GM23338 (cell line): ENCODE data around the gene CACNG8. TPM values are rescaled to one million over a fixed set of nuclear protein-coding genes. Genes with fewer than 3 reads are reported as not detected.

Source experiments
- ATAC-seq: fragments of 200-7000 bp; cut with Tn5 transposase; 3 replicates; pipeline ENCODE4 v1.9.1; 2020
- DNase-seq: peaks from one replicate; pipeline ENCODE4 v3.0.0-alpha.2; 2015; ENCODE audit warnings: low spot score
- H2AFZ ChIP-seq: fragments of 200-600 bp; sonication (generic); 2 replicates; pipeline ENCODE4 v1.8.0; 2016; ENCODE audit warnings: antibody characterized with exemption, mild to moderate bottlenecking, moderate library complexity
- H3F3A ChIP-seq: fragments of 200-600 bp; sonication (generic); replicated peaks from 2 replicates; pipeline ENCODE4 v1.8.0; 2017; ENCODE audit warnings: antibody characterized with exemption, mixed run types, low read depth
- H3K27ac ChIP-seq: fragments of 200-600 bp; sonication (generic); 2 replicates; pipeline ENCODE4 v1.6.1; 2016; ENCODE audit warnings: low read depth
- H3K27me3 ChIP-seq: fragments of 200-600 bp; sonication (generic); 2 replicates; pipeline ENCODE4 v1.8.0; 2016; ENCODE audit warnings: mild to moderate bottlenecking, mixed run types, moderate library complexity; ENCODE audit not compliant: insufficient read depth
- H3K36me3 ChIP-seq: fragments of 200-600 bp; sonication (generic); 2 replicates; pipeline ENCODE4 v1.8.0; 2016; ENCODE audit warnings: mild to moderate bottlenecking; ENCODE audit not compliant: insufficient read depth
- H3K4me1 ChIP-seq: fragments of 200-600 bp; sonication (generic); 2 replicates; pipeline ENCODE4 v1.8.0; 2016; ENCODE audit warnings: mild to moderate bottlenecking, moderate library complexity; ENCODE audit not compliant: insufficient read depth
- H3K4me2 ChIP-seq: fragments of 200-600 bp; sonication (generic); 2 replicates; pipeline ENCODE4 v1.7.1; 2017; ENCODE audit warnings: mixed run types
- H3K4me3 ChIP-seq: fragments of 200-600 bp; sonication (generic); 2 replicates; pipeline ENCODE4 v1.6.1; 2016; ENCODE audit warnings: mixed run types
- H3K79me2 ChIP-seq: fragments of 200-600 bp; sonication (generic); replicated peaks from 2 replicates; pipeline ENCODE4 v1.8.0; 2017; ENCODE audit warnings: mild to moderate bottlenecking; ENCODE audit not compliant: insufficient read depth
- H3K9me2 ChIP-seq: fragments of 200-600 bp; sonication (generic); 2 replicates; pipeline ENCODE4 v1.8.0; 2017; ENCODE audit not compliant: insufficient read depth
- H4K20me1 ChIP-seq: fragments of 200-600 bp; sonication (generic); replicated peaks from 2 replicates; pipeline ENCODE4 v1.8.0; 2017; ENCODE audit warnings: mild to moderate bottlenecking; ENCODE audit not compliant: insufficient read depth
- H3K27ac Mint-ChIP-seq: 2 replicates; pipeline ENCODE4 v1.8.0; 2020; ENCODE audit warnings: inconsistent platforms, mild to moderate bottlenecking, moderate library complexity, mixed read lengths
- H3K27me3 Mint-ChIP-seq: 3 replicates; pipeline ENCODE4 v1.8.0; 2022; ENCODE audit warnings: low read depth, mild to moderate bottlenecking, moderate library complexity, mixed read lengths, inconsistent platforms; ENCODE audit not compliant: insufficient read depth, poor library complexity
- H3K36me3 Mint-ChIP-seq: 3 replicates; pipeline ENCODE4 v1.8.0; 2021; ENCODE audit warnings: low read depth, mild to moderate bottlenecking, inconsistent platforms, moderate library complexity, mixed read lengths
- H3K4me1 Mint-ChIP-seq: 3 replicates; pipeline ENCODE4 v1.8.0; 2020; ENCODE audit warnings: mild to moderate bottlenecking, inconsistent platforms, mixed read lengths
- H3K4me3 Mint-ChIP-seq: 3 replicates; pipeline ENCODE4 v1.8.0; 2021; ENCODE audit warnings: moderate library complexity, mild to moderate bottlenecking, inconsistent platforms, mixed read lengths
- H3K9me3 Mint-ChIP-seq: 3 replicates; pipeline ENCODE4 v1.8.0; 2020; ENCODE audit warnings: moderate library complexity, mild to moderate bottlenecking, inconsistent platforms, mixed read lengths
- CREB1 ChIP-seq: fragments of 250-450 bp; sonication (Bioruptor Pico); IDR thresholded peaks from 2 replicates; pipeline ENCODE4 v1.5.0; 2020; ENCODE audit warnings: low read depth, mild to moderate bottlenecking, moderate library complexity
- EZH2 ChIP-seq: fragments of 200-600 bp; sonication (generic); IDR thresholded peaks from one replicate; pipeline ENCODE4 v1.8.0; 2017; ENCODE audit warnings: antibody characterized with exemption, mild to moderate bottlenecking, low read depth; ENCODE audit not compliant: unreplicated experiment
- EZH2phosphoT487 ChIP-seq: fragments of 200-600 bp; sonication (generic); IDR thresholded peaks from one replicate; pipeline ENCODE4 v1.8.1; 2018; ENCODE audit warnings: antibody characterized with exemption; ENCODE audit not compliant: unreplicated experiment
- JUNB ChIP-seq: IDR thresholded peaks from one replicate; pipeline ENCODE4 v1.6.1; 2016; ENCODE audit warnings: antibody characterized with exemption; ENCODE audit not compliant: unreplicated experiment
- POLR2AphosphoS5 ChIP-seq: IDR thresholded peaks from 2 replicates; pipeline ENCODE4 v1.6.1; 2016; ENCODE audit warnings: antibody characterized with exemption, low read depth
- polyA plus RNA-seq: library from polyadenylated mRNA; unstranded; fragments of >200 nt; fragmentation: Nextera tagmentation; extraction: Ambion mirVana; gene quantifications from 2 replicates; pipeline ENCODE4 v1.2.1, GENCODE V29; 2016
- total RNA-seq: library from RNA; depleted of rRNA; stranded (reverse); fragments of >200 nt; shearing (Covaris generic); gene quantifications from 2 replicates; pipeline ENCODE4 v1.2.3, GENCODE V29; 2014
- TF ChIP-seq, protein P1 (sequence below), 2 experiments: fragments of 200-600 bp in 1 of 2; sonication (generic) in 1 of 2; conservative IDR thresholded peaks; 2 replicates each; pipeline versions ENCODE4 v1.5.1 to v1.6.1; 2016 to 2017; ENCODE audit warnings: antibody characterized with exemption in 2 of 2, low read depth in 2 of 2, mild to moderate bottlenecking in 2 of 2, moderate library complexity in 1 of 2
- TF ChIP-seq, protein P2 (sequence below): IDR thresholded peaks from 2 replicates; pipeline ENCODE4 v1.6.1; 2016; ENCODE audit warnings: antibody characterized with exemption

Gene CACNG8
- total and polyA plus RNA-seq, 2 experiments from 2014 or later, result 2.2 to 3.9 TPM

DNA sequence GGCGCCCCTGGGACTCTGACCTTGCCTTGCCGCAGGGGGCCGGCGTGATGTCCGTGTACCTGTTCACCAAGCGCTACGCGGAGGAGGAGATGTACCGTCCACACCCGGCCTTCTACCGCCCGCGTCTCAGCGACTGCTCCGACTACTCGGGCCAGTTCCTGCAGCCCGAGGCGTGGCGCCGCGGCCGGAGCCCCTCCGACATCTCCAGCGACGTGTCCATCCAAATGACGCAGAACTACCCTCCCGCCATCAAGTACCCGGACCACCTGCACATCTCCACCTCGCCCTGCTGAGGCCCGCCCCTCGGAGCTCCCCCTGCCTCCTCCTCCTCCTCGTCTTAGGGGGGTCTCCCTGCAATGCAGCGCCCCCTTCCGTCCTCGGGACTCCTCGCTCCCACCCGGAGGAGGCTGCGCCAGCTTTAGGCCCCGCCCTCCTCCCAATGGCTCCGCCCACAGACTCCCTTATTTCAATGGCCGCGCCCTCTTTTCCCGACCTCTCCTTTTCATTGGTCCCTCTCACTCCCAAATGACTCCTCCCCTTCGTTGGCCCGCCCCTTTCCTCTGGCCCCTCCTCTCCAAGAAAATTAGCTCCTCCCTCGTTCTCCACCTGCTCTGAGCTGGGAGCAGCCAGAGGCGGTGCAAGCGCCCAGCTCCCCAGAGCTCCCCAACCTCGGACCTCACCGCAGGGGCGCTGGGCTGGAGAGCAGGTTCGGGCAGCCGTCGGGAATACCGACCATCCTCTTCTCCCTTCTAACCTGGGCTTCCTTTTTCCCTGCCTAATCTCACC lies 20.5 kb upstream of the CACNG8 start:
- peaks cover 14% of the 10 kb centered on the region for H3K4me1 ChIP-seq
- H3K4me2 ChIP-seq, result peak overlapping the region; percentile 93
- H3K27ac ChIP-seq, result peak overlapping the region; percentile 91
- H3F3A ChIP-seq, result peaks cover 24% of the 10 kb centered on the region
- DNase-seq, result peak; percentile 99
- H3K9me2 ChIP-seq, result no peaks in the 10 kb centered on the region
- Mint-ChIP-seq H3K9me3 (no peaks in the 10 kb centered on the region), H3K4me1 (peaks cover 20% of the 10 kb centered on the region), H3K27ac (peak overlapping the region; percentile 80; the same call in 1 of the 2 replicates), H3K27me3 (peaks cover 15% of the 10 kb centered on the region), H3K4me3 (peak overlapping the region; percentile 90), H3K36me3 (peaks cover 24% of the 10 kb centered on the region)
- H4K20me1 ChIP-seq, result no peaks in the 10 kb centered on the region
- no peaks in the 10 kb centered on the region for H3K79me2 ChIP-seq
- H2AFZ ChIP-seq, result no peak overlapping the region
- TF ChIP-seq, protein P1, sequence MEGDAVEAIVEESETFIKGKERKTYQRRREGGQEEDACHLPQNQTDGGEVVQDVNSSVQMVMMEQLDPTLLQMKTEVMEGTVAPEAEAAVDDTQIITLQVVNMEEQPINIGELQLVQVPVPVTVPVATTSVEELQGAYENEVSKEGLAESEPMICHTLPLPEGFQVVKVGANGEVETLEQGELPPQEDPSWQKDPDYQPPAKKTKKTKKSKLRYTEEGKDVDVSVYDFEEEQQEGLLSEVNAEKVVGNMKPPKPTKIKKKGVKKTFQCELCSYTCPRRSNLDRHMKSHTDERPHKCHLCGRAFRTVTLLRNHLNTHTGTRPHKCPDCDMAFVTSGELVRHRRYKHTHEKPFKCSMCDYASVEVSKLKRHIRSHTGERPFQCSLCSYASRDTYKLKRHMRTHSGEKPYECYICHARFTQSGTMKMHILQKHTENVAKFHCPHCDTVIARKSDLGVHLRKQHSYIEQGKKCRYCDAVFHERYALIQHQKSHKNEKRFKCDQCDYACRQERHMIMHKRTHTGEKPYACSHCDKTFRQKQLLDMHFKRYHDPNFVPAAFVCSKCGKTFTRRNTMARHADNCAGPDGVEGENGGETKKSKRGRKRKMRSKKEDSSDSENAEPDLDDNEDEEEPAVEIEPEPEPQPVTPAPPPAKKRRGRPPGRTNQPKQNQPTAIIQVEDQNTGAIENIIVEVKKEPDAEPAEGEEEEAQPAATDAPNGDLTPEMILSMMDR (conservative IDR thresholded peaks at IDR 0.05; ENCODE audit: low read depth in 2 of 2), result peak; percentile 84 to 92
- TF ChIP-seq EZH2 (no peak), POLR2AphosphoS5 (peak; percentile 100), JUNB (no peak), EZH2phosphoT487 (no peak), CREB1 (peak; percentile 58)
- TF ChIP-seq, protein P2, sequence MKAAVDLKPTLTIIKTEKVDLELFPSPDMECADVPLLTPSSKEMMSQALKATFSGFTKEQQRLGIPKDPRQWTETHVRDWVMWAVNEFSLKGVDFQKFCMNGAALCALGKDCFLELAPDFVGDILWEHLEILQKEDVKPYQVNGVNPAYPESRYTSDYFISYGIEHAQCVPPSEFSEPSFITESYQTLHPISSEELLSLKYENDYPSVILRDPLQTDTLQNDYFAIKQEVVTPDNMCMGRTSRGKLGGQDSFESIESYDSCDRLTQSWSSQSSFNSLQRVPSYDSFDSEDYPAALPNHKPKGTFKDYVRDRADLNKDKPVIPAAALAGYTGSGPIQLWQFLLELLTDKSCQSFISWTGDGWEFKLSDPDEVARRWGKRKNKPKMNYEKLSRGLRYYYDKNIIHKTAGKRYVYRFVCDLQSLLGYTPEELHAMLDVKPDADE, result peak; percentile 38; the same call in 1 of the 2 replicates
- H3K27me3 ChIP-seq, result no peaks in the 10 kb centered on the region
- peak; percentile 83 for ATAC-seq
- no peaks in the 10 kb centered on the region for H3K36me3 ChIP-seq
- peak overlapping the region; percentile 87 for H3K4me3 ChIP-seq

DNA sequence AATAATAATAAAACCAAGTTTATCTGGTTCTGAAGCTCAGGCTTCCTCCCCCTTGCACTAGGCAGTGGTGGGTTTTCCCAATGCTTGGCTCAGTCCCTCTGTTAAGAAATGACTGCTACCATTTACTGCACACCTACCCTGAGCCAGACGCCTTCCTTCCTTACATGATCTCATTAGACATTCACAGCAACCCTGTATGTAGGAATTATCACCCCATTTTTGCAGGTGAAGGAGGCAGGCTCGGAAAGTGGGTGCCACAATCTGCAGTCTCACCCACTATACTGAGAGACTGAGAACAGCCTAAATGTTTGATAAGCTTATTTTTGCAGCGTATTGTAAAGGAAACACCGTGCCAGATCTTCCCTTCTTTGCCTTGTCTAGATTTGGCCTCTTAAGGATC lies 18.3 kb upstream of the CACNG8 start:
- H3K4me1 Mint-ChIP-seq, result peaks cover 31% of the 10 kb centered on the region
- Histone ChIP-seq H3K27ac (0 out of 2 replicates have a peak overlapping the region, but pooled peaks have one; percentile 48), H4K20me1 (no peaks in the 10 kb centered on the region), H3K4me1 (peaks cover 16% of the 10 kb centered on the region), H3K27me3 (no peaks in the 10 kb centered on the region), H3K9me2 (no peaks in the 10 kb centered on the region), H3F3A (peaks cover 21% of the 10 kb centered on the region), H3K4me2 (peak overlapping the region; percentile 87), H3K4me3 (peak overlapping the region; percentile 58; the same call in 1 of the 2 replicates), H3K36me3 (no peaks in the 10 kb centered on the region), H3K79me2 (no peaks in the 10 kb centered on the region), H2AFZ (no peak overlapping the region)
- H3K36me3 Mint-ChIP-seq, result peaks cover 13% of the 10 kb centered on the region
- DNase-seq, result no peak
- peaks cover 18% of the 10 kb centered on the region for H3K27me3 Mint-ChIP-seq
- no peak for ATAC-seq
- TF ChIP-seq EZH2phosphoT487, result no peak
- peak; percentile 5; the same call in 1 of the 2 replicates for TF ChIP-seq POLR2AphosphoS5
- peak overlapping the region; percentile 73; the same call in 1 of the 3 replicates for H3K4me3 Mint-ChIP-seq
- no peaks in the 10 kb centered on the region for H3K9me3 Mint-ChIP-seq
- no peak overlapping the region for H3K27ac Mint-ChIP-seq
